SK-MEL-5 (cell line): ENCODE measurements around the gene HIVEP2. TPM values are rescaled to one million over a fixed set of nuclear protein-coding genes. Genes with fewer than 3 reads are reported as not detected.
"Not testable (repeated sequence)": the region's sequence is repeated elsewhere in the genome, so short reads cannot be mapped to it uniquely, and the experiment has no call there.

ENCODE experiments used
- DNase-seq: peaks from one replicate; pipeline ENCODE4 v3.0.0-alpha.2; 2016; ENCODE audit warnings: low read depth, low spot score
- in situ Hi-C: cut with HindIII; loops from 2 replicates; pipeline ENCODE4 v1.10.0; 2016; ENCODE audit warnings: low sequenced_read_pairs, high pct_unique_total_duplicates, low pct_unique_long_range_greater_than_20kb
- polyA plus RNA-seq, 2 experiments: library from polyadenylated mRNA; depleted of rRNA; stranded (reverse); fragments of >200 nt; gene quantifications; 2 replicates each; pipeline ENCODE4 v1.2.3, GENCODE V29; 2015
- total RNA-seq: library from RNA; depleted of rRNA; stranded (reverse); fragments of >200 nt; shearing (Covaris generic); gene quantifications from 2 replicates; pipeline ENCODE4 v1.2.3, GENCODE V29; 2014; rRNA removed

Gene HIVEP2, protein sequence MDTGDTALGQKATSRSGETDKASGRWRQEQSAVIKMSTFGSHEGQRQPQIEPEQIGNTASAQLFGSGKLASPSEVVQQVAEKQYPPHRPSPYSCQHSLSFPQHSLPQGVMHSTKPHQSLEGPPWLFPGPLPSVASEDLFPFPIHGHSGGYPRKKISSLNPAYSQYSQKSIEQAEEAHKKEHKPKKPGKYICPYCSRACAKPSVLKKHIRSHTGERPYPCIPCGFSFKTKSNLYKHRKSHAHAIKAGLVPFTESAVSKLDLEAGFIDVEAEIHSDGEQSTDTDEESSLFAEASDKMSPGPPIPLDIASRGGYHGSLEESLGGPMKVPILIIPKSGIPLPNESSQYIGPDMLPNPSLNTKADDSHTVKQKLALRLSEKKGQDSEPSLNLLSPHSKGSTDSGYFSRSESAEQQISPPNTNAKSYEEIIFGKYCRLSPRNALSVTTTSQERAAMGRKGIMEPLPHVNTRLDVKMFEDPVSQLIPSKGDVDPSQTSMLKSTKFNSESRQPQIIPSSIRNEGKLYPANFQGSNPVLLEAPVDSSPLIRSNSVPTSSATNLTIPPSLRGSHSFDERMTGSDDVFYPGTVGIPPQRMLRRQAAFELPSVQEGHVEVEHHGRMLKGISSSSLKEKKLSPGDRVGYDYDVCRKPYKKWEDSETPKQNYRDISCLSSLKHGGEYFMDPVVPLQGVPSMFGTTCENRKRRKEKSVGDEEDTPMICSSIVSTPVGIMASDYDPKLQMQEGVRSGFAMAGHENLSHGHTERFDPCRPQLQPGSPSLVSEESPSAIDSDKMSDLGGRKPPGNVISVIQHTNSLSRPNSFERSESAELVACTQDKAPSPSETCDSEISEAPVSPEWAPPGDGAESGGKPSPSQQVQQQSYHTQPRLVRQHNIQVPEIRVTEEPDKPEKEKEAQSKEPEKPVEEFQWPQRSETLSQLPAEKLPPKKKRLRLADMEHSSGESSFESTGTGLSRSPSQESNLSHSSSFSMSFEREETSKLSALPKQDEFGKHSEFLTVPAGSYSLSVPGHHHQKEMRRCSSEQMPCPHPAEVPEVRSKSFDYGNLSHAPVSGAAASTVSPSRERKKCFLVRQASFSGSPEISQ (N-terminal part only)
- total RNA-seq: 6.4 and 7.7 TPM in 2 replicates
- 6.2 and 8.9 TPM in 2 replicates for polyA plus RNA-seq (2015; cell fraction: cytosol; rRNA removed)
- polyA plus RNA-seq (2015; cell fraction: nucleus; rRNA removed): 6.8 and 8.3 TPM in 2 replicates

DNA sequence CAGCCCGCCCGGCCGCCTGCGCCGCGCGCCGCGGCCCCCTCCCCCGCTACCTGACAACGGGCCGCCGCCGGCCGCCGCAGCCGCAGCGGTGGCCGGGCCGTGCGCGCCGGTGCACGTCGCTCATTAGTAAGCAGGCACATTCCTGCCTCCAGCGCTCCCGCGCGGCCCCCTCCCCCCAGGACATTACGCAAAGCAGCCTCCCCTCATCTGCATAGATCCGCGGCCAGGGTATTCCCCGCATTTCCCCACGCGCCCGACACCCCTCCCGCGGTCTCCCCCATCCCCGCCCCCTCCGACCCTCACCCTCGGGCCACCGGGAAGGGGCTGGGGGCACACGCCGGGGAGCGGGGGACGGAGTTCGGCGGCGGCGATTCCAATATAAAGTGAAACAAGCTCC lies at the start of gene HIVEP2:
TSS of gene HIVEP2 (minus strand) at position 128 of the 397 bp plus-strand sequence. CDS start 170,438 bp downstream, outside the sequence.
- DNase-seq: peak; percentile 59
- in situ Hi-C loops: no loop called here

DNA sequence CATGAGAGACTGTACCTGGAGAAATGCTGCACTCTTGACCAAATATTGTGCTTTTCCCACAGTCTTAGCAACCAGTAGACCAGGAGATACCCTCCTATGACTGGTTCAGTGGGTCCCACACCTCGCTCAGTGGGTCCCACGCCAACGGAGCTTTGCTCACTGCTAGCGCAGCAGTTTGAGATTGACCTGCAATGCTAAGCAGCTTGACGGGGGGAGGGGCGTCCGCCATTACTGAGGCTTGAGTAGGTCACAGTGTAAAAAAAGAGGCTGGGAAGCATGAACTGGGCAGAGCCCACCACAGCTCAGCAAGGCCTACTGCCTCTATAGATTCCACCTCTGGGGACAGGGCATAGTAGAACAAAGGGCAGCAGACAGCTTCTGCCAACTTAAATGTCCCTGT lies 49.0 kb upstream of the HIVEP2 start:
- no peak for DNase-seq
- in situ Hi-C loops: no loop called here

DNA sequence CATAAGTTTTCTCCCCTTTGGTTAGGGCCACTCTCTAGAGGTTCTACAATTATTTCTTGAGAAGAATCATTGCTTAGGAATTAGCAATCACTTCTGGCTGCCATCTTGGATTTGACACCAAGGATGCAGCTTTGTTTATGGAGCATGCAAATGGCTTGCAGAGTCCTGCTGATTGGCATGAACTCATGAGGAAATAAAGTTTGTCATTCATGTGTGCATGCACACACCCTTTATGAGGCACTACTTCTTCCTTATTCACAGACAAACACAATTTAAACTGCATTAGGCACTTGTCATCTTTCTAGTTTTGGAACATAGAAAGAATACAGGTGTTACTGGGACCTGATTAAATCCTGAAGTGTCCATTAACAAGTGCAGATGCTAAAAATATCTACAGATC lies 42.5 kb upstream of the HIVEP2 start:
- DNase-seq: no peak
- in situ Hi-C loops: no loop called here

DNA sequence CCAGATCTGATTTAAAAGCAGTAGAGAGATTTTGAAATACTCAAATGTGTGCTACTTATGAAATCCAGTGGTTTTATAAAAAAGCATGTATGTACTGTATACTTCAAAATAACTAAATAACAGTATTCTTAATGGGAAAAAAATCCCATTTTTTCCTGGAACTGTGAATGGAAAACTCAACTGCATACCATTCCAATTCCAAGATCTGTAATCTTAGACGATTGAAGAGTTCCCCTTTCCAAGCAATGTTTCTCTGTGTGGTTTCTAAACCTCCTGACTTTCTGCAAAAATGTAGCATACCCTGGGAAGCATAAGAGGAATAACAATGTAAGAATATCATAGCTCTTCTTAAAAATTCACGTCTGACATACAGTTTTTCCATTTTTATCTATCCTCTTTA lies 40.3 kb upstream of the HIVEP2 start:
- in situ Hi-C loops: no loop called here
- no peak for DNase-seq

DNA sequence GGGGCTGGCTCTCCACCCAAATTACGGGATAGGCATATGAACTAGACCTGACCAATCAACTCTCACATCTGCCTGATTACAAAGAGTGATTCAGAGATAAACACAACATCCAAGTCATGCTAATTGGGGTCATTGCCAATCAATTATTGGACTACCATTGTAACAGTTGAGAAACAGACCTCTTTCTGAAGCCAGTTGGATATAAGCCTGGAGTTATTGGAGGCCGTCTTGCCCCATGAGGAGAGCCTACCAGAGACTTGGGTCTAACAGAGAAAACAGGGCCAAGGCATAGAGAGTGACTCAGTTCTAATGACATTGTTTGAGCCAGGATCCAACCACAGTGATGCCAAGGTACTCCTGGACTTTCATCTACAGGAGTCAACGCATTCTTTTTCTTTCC lies 39.4 kb upstream of the HIVEP2 start:
- in situ Hi-C loops: no loop called here

DNA sequence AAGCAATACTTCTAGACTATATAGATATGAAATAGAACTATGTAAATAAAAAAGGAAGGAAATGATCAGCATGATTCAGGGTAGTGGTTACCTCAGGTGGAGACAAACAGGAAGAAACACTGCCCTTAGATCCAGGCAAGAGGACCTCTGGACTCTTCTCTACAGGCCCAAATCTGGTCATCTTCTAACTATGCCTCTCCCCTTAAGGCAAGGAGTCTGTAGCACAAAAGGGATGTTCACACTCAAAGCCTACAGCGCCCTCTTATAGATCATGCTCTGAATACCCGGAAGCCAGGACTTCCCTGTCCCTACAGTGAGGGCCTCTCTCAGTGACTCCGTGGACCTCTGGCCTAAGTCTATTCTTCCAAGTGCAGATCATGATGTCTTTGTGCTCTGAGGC lies 30.4 kb upstream of the HIVEP2 start:
- DNase-seq: no peak
- in situ Hi-C loops: no loop called here

More for the DNA sequence above, 39.4 kb upstream of the HIVEP2 start:
- DNase-seq: no peak

DNA sequence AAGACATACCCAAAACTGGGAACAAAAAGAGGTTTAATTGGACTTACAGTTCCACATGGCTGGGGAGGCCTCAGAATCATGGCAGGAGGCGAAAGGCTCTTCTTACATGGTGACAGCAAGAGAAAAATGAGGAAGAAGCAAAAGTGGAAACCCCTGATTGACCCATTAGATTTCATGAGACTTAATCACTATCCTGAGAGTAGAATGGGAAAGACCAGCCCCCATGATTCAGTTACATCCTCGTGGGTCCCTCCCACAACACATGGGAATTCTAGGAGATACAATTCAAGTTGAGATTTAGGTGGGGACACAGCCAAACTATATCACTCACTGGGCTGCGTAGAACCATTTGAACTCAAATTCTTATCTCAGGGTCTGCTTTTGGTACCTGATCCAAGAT lies 26.0 kb upstream of the HIVEP2 start:
- in situ Hi-C loops: not testable (repeated sequence)

DNA sequence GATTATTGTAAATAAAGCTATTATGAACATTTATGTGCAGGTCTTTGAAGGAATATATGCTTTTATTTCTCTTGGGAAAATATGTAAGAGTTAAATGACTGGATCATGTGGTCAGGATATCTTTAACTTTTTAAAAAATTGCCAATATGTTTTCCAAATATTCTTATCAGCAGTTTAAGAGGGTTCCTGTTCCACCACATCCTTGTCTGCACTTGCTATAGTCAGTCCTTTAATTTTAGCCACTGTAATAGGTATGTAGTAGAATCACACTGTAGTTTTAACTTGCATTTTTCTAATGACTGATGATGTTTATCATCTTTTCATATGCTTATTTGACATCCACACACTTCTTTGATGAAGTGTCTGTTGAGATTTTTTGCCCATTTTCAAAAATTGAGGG lies 23.6 kb upstream of the HIVEP2 start:
- in situ Hi-C loops: no loop called here

More for the DNA sequence above, 26.0 kb upstream of the HIVEP2 start:
- DNase-seq: not testable (repeated sequence)

DNA sequence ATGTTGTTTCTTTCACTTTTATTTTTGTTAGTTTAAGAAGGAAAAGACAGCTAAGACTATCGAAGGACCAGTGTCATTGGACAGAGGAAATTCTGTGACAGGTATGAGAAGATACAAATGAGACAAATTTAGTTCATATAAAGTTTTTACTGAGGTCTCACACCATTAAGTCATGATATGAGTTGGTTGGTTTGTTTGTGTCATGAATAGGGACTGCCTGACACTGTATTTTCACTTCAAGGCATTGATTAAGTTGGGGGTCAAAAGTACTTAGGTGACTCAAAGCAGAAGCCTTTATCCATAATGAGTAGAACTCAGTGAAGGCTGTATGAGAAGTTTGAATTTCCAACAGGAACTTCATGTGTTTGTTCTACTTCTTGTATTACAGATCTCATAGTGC lies 21.3 kb upstream of the HIVEP2 start:
- no peak for DNase-seq
- in situ Hi-C loops: no loop called here

More for the DNA sequence above, 23.6 kb upstream of the HIVEP2 start:
- DNase-seq: no peak

DNA sequence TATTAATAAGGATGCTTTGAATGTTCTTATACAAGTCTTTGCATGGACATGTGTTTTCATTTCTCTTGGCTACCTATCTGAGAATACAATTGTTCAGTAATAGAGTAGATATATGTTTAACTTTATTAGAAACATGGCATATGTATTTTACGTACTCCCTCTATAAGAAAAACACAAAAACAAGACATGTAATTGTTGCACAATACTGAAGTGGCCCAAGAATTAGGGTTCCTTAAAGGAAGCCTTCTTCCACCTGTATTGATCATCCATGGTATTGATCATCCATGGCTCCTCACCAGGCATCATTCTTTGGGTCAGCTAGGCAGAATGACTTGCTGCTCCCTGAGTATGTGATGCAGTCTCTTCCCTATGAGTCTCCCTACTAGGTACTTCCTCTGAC lies 20.2 kb upstream of the HIVEP2 start:
- DNase-seq: no peak
- in situ Hi-C loops: no loop called here

DNA sequence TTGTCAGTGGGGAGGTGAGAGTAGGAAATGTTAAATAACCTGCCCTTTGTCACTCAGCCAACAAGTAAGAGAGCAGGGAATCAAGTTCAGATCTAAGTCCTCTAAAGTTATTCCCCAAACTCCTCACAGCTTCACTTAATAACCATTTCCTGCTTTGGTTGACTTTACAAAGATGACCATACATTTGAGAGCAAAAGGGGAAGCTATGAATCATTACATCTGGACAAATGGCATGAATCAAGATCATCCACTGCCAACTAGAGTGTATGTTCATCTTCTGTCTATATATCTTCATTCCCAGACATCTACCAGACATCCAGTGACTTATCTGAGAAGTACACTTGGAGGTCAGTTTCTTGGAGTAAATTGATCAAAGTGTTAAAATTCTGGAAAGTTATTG lies 15.1 kb upstream of the HIVEP2 start:
- in situ Hi-C loops: no loop called here
- DNase-seq: no peak

DNA sequence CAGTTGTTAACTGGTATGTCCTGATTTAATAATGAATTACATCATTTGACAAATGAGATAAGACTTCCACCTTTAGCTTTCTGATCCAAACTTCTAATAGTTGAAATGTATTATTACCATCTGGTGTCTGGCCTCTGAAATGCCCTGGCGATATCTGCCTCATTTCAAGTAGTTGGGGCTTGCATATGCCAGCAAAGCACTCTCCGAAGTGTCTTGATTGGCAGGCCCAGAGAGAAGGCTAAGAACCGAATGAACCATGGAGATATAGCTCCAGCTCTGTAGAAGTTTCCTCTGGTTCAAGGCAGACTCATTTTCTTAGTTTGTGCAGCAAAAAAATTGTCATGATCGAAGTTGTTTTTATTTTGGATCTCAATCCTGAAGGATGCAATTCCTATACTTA lies 13.4 kb upstream of the HIVEP2 start:
- DNase-seq: no peak
- in situ Hi-C loops: no loop called here

DNA sequence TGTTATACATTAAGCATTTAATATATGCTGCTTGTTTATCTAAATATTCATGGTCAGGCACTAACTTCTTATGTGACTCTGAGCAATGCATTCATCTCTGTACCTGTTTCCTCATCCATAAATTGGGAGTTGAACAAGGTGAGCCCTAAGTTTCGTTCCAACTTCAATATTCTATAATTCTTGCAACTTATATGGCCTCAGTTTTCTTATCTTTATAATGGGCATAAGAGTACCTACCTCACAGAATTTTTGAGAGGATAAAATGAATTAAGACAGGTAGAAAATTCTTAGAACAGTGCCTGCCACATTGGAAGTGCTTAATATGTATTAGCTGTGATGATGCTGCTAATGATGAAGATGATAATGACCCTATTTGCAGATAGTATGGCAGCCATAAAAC lies 11.8 kb upstream of the HIVEP2 start:
- no peak for DNase-seq
- in situ Hi-C loops: no loop called here

DNA sequence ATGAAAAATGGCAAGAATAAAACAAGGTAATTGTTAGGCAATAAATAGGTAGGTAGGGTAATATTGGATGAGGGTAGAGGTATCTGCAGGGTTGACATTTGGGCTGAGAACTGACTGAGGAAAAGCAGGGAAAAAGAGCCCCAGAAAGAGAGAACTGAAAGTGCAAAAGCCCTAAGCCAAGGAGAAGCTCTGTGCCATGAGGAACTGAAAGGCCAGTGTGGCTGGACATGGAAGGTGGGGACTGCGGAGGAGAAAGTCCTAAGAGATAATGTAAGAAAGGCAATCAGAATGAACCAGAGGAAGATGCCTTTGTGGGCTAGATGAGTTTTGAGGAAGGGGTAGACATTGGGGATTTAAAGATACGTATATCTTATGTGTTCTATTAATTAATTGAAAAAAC lies 9.9 kb upstream of the HIVEP2 start:
- in situ Hi-C loops: no loop called here
- DNase-seq: no peak

DNA sequence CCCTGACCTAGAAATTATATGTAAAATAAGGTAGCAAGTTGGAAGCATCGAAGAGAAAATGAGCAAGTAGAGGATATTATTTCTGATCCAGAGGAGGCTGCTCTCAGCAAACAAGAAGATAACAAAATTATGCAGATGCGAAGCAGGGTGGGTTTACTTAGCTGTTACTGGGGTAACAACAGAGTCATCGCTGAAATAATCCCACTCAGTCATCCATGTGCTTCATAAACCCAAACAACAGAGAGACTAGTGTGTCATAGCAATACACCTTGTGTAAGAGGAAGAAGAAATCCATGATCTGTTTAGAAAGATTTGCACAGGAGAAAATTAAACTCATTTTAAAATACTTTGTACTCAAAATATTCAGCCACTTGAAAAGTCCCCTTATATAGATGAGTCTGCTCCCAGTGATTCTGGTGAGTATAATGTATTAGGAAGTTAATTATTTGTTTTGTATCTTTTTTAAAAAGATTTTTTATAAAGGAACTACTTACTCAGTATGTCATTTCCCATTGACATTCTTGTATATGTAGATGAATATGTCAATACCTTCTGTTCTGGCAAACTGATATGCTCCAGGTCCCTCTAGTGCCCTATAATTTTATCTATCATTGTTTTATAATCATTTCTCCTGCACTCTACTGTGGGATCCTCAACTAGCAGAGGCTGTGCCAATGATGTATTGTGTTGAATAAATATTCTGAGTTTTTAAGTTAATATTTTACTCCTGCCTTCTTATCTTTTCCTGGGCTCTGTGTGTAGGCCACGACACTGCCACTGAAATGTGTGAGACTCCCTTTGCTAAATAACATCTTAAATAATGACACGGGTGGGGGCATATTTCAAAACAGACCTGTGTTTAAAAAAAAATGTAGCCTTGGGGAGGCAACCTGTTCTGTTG lies 8.6 kb upstream of the HIVEP2 start:
- DNase-seq: no peak
- in situ Hi-C loops: no loop called here

DNA sequence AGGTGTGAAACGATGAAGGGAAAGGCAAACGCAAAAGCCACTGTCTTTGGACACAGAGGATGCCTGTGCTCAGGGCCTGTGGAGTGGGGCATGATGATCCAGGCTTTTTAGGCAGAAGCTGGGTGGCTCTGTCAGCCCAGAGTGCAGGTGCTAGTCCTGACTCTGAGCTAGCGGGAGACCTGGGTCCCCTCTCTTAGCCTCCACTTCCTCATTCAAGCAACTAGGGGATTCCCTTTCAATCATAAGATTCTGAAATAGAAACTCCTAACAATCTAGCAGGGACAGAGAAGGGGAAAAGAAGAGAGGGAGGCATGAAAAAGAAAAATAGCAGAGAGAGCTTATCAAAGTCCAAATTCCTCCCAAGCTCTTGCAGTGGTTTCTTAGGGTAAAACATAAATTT lies 7.6 kb upstream of the HIVEP2 start:
- in situ Hi-C loops: no loop called here
- no peak for DNase-seq

DNA sequence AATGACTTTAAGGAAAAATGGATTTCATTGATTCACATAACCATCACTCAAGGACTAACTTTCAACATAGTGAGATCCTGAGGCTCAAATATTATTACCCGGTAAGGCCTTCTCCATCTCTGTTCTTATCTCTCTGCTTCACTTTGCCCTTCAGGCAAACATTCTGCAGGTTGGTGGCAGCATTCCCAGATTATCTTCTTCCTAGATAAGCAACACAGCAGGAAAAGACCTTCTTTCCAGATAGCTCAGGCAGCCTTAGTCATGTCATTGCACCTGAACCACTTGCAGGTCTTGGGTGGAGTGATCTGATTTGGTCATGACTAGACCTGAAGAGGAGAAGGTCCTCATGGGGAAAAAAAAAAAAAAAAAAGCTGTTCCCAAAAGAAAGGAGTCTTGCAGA lies 5.3 kb upstream of the HIVEP2 start:
- in situ Hi-C loops: no loop called here
- DNase-seq: no peak
